NCI-H524 treated with DMSO at 0.1 percent for 48 hours (cell line): ENCODE measurements around the gene TNFAIP2.
A peak's percentile ranks its signal among the peaks of the same experiment; 100 is the strongest.

ENCODE experiments used
- DNase-seq: peaks from one replicate; lab custom pipeline; 2025; lab: John Stamatoyannopoulos, UW

Gene TNFAIP2

DNA sequence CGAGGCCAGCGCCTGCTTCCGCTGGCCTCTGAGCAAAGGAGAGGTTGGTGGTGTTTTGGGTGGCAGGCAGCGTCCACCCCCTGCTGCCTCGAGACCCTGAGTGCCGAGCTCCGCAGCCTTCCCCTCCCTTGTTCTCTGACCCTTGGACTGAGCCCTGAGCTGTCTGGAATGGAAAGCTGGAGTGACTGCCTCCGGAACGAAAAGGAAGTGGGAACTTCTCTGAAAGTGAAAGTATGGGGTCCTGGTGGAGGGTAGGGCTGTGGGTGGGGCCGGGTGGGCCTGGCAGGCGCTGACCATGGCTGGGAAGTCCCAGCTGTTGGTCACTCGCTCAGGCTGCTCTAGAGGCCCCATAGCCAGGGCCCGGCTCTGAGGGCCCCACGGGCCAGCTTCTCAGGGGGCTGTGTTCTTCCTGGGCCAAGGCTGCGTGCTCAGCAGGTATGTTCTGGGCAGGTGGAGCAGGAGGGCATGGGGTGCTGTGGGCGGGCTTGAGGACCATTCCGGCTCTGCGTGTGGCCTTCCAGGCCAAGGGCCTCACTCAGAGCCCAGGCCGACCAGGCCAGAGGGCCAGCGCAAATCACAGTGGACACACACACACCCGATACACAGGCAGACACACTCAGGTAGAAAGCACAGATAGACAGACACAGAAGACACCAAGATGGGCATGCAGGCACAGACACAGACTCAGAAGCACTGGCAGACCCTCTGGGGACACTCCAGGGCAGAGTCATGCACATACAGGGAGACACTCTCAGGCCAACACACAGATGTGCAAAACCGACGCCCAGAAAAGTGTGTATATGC is 28.7 kb upstream of the TNFAIP2 start, which contains the start of gene EXOC3L4:
Gene EXOC3L4 (plus strand): TSS at position 320 of the 804 bp plus-strand sequence. CDS start 5,495 bp downstream, outside the sequence.
- DNase-seq, result no peak

DNA sequence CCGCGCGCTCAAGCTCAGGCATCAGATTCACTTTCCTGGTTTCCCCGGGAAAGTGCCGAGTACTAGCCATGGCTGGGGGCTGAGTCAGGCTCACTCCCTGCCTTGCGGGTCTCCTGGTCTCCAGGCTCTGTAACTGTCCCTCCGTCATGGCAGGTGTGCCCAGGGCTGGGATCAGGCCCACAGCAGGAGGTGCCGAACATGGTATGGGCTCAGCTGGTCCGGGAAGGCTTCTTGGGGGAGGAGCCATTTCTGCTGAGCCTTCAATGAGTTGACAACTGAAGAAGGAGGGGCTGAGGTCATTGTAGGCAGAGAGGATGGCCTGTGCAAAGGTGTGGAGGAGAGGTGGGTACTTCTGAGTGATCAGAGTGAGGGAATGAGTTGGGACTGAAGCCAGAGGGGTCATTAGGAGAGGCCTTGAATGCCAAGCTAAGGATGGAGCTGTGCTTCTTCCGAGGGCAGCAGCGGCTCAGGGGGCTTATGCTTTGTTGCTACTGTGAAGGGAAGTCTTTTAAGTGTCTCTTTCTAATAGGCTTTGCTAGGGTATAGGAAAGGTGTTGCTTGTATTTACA is 28.0 kb upstream of the TNFAIP2 start:
- no peak for DNase-seq

DNA sequence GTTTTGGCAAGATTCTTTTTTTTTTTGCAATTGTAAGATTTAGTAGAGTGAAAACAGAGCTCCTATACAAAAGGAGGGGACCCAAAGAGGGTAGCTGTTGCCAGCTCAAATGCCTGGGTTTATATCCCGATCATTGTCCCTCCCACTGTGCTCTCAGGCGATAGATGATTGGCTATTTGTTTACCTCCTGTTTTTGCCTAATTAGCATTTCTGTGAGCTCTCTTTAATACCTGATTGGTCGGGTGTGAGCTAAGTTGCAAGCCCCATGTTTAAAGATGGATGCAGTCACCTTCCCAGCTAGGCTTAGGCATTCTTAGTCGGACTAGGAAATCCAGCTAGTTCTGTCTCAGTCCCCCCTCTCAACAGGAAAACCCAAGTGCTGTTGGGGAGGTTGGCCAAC is 26.9 kb upstream of the TNFAIP2 start:
- no peak for DNase-seq

DNA sequence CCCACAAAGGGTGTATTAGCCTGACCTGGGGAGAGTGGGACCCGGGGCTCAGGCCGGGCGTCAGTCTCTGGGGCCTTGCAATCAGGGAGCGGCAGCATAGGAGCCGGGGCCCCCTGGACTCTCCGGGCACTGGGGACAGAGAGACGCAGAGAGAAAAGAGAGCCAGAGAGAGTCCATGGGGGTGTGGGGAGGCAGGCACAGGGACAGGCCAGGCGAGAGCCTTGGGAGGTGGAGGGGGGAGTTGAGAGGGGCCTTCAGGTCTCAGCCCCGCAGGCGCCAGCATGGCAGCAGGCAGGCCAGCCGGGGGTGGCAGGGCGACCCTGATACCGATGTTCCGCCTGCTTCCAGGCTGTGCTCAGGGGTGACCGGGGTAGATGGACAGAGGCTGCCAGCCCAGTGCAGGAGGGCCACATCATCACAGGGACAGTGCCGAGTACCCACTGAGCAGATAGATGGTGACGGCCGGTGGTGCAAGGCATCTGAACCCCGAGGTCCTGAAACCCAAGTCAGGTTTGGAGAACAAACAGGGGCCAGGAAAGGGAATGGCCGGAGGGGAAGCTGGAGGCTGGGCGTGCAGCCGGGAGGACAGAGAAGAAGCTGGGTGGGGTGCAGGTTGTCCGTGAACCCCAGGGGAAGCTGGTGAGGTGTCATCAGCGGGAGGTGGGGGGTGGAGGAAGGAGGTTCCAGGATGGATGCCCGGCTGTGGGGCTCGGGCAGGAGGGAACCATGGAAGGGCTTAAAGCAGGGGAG is 25.8 kb upstream of the TNFAIP2 start:
- DNase-seq, result no peak

DNA sequence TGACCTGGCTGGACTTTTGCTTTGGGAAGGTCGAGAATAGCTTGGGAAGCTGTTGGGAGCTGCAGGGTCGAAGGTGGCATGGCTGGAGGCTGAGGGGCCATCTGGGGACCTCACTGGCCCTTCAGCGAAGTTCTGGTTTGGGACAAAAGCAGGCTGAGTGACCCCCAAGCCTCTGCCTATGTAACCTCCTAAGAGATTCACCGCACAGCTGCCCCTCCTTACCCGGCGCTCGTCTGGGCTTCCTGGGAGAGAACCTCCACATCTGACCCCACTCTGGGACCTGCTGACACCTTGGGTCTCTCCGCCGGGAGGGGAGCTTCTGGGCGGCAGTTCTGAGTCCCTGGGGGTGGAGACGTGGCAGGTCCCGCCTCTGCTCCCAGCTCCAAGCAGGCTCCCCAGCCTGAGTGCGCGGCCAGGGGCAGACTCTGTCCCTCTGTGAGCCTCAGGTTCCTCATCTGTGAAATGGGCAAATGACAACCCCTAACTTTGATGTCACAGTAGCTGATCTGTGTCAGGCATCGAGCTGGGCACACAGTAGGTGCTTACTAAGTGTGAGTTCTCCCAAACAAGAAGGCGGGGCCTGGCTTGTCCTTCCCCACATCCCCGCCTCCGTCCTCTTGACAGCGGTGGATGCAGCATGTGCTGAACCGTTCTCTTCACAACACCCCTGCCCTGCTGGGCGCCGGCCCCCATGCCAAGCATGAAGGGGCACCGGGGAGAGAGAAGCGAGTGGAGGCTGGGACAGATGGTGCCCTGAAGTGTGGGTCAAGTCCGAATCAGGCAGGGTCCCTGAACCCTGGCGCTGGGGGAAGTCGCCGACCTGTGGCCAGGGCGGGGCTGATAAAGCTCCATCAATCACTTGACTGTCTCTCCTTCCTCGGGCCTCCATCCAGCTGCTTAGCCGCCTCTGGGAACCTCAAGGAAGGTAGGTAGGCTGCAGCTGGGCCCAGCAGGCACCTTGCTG is 25.0 kb upstream of the TNFAIP2 start:
- no peak for DNase-seq

DNA sequence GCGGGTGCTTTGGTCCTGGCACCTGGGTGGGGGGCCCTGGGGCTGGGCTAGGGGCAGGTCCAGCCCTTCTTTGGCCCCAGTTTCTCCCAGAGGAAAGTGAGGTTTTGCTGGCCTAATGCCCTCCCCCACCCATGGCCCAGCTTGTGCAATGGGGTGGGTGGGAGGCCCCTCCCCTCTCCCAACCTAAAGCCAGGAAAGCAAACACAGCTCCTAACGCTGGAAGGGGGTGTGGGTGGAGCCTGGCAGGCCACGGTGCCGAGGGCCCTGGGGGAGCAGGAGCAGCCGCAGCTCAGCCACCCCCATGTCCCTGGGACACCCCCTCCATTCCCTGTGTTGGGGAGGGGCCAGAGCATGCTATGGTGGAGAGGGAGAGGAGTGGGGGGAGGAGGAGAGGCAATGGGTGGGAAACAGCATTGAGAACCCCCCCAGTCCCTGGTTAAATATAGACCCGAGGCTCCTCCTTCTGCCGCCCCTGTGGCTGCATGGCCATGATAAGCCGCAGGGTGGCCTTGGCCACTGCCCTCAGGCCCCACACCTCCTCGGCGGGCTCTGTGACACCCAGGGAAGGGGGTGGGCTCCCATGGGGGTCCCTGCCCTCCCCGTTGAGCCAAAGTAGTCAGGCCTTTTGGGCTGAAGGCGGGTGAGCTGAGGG is 24.1 kb upstream of the TNFAIP2 start:
- DNase-seq, result no peak

DNA sequence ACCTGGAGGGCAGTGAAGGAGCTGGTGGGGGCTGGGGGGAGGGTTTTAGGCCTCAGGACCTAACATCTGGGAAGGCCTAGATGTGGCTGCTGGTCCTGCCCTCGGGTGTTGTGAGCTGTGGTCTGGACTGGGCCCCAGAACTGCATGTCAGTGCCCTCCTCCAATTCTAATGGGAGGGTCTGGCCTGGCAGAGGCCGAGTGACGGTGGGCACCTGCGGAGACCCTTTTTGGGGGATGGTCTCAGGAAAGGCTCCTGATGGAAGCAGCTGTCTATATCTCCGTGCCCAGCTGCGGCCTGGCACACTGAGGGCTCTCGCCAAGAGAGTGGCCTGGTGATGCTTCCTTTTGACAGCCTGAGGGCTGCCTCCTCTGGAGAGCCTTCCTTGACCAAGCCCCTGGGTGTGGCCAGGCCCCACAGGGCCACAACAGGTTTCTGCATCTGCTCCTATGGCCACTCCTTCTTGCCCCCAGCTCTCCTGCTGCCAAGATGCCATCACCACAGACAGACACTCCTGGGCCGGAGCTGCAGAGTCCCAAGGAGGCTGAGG is 23.5 kb upstream of the TNFAIP2 start:
- no peak for DNase-seq

DNA sequence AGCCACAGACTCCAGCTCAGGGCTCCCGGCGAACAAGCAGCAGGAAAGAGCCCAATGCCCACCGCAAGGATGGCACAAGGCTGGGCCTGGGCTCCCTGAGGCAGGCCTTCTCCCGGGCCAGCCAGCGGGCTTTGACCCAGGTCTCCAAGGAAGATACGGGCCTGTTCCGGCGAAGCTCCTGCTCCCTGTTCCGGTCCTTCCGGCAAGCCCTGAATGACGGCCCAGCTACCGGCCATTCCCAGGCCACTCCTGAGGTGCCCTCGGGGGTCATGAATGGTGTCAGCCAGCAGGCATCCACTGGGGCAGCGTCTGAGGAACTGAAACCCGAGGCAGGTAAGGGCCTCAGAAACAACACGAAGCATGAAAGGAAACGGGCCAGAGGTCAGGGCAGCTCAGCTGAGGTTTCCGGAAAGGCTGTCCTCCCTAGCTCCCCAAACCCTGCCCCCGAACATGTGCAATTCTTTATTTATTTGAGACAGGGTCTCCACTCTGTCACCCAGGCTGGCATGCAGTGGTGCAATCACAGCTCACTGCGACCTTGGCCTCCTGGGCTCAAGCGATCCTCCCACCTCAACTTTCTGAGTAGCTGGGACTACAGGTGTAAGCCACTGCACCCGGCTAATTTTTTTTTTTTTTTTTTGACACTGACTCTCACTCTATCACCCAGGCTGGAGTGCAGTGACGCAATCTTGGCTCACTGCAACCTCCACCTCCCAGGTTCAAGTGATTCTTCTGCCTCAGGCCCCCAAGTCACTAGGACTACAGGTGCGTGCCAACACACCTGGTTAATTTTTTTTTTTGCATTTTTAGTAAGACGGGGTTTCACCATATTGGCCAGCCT is 22.8 kb upstream of the TNFAIP2 start:
- DNase-seq, result no peak

DNA sequence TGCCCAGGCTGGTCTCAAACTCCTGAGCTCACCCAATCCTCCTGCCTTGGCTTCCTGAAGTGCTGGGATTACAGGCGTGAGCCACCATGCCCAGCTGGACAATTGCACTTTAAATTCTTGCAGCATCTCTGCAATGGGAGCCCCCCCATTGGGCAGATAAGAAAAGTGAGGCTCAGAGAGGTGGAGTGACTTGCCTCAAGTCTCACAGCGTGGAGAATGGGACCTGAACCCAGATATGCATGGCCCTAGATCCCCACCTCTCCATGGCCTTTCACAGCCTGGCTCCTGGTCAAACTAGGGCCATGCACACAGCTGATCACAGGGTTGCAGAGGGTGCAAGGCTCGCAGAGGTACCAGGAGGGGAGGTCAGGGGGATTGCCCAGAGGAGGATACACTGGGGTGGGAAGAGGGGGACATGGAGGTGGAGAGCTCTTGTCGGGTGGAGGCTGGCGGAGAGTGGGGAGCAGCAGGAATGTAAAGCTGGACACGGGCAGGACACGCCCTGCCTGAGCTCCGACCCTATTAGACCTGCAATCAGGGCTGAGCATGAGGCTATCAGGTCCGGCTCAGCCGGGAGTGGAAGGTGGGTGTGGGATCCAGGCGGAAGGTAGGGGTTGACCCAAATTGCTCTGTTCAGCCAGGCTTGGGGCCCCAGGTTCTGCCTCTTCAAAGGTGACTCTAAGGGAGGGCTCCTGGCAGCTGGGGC is 21.9 kb upstream of the TNFAIP2 start:
- DNase-seq, result no peak

DNA sequence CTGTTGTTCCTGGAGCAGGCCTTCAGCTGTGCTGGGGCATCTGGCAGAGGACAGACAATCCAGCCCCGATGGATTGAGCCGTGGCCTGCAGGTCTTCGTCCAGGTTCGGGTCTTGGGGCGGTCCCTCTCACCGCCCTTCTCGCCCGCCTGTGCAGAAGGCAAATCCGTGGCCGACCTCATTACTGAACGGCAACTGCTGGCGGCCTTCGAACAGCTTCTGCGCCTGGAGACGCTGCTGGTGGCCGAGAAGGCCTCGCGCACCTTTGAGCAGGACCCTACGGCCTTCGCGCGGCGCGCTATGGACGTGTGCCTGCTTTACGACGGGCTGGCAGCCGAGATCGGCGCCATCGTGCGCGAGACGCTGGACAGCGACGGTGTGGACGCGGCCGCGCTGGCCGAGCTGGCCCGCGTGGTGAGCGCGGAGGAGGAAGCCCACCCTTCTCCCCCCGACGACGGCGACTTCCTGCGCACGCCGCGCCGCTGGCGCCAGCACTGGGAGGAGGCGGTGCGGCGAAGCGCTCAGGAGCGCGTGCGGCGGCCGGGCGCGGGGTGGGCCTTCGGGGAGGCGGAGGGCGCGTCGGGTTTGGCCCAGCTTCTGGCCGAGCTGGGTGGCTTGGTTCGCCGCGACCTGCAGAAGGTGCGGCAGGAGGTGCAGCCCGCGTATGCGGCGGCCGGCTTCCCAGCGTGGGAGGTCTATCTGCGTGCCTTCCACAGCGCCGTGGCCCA is 21.1 kb upstream of the TNFAIP2 start:
- no peak for DNase-seq

DNA sequence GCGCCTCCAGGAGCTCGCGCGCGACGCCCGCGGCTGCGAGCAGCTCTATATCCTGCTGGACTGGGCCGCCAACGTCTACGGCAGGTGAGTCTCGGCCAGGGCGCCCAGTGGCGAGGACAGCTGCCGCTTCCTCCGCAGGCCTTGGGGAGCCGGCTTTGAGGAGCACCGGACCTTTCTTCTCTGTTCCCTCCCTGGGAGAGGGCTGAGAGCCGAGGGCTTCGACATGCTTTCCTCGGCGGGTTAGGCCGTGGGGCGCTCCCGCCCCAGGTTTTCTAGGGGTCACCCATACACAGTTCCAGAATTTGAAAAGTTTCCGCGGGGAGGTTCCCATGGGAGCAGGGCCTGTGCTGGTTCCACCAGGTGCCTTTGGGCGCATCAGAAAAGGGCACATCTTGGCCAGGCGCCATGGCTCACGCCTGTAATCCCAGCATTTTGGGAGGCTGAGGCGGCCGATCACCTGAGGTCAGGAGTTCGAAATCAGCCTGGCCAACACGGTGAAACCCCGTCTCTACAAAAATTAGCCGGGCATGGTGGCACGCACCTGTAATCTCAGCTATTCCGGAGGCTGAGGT is 20.5 kb upstream of the TNFAIP2 start:
- no peak for DNase-seq

DNA sequence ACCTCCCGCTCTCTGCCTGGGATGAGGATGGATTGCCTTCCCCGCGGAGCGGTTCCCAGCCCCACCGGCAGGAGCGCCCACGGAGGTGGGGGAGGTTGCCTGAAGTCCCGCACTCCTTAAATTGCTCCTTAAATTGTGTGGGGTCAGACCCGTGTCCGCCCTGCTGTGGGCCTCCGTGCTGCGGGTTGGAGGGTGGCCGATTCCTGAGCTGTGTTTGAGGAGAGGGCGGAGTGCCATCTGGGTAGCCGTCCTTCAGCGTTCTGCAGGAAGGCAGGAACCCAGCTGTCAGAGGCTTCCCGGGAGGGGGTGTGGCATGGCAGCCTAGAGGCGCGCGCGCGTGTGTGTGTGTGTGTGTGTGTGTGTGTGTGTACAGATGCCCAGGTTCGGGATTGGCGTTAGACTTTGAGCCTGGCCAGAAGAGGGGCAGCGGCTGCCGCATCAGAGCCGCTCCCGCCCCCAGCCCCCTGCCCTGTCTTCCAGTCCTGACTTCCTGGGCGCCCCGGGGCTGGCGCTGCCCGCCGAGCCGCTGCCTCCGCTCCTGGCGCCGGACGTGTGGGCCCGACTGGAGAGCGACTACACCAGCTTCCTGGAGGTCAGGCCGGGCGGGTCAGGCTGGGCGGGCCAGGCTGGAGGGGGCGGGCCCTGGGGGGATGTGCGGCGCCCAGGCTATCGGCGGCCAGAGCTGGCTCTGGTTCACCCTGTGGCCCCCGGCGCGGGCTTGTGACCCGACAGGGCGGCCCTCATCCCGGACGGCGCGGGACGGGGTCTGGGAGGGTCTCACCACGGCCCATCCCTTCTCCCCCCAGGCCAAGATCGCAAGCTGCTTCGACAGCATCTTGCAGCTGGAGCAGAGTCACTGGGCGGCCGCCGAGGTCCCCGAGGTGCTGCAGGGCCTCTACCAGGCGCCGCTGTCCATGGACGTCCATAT is 19.5 kb upstream of the TNFAIP2 start:
- DNase-seq, result peak; percentile 84

DNA sequence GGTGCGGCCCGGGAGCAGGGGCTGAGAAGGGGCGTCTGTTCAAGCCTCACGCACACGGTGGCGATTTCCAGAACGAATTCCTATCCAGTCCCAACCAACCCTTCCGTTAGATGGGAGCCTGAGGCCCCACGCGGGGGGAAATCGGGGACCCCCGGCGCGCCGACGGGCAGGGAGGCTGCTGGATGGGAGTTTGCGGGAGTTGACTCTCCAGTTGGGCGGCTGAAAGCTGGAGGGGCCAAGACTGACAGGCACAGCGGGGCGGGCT is 18.9 kb upstream of the TNFAIP2 start:
- no peak for DNase-seq

DNA sequence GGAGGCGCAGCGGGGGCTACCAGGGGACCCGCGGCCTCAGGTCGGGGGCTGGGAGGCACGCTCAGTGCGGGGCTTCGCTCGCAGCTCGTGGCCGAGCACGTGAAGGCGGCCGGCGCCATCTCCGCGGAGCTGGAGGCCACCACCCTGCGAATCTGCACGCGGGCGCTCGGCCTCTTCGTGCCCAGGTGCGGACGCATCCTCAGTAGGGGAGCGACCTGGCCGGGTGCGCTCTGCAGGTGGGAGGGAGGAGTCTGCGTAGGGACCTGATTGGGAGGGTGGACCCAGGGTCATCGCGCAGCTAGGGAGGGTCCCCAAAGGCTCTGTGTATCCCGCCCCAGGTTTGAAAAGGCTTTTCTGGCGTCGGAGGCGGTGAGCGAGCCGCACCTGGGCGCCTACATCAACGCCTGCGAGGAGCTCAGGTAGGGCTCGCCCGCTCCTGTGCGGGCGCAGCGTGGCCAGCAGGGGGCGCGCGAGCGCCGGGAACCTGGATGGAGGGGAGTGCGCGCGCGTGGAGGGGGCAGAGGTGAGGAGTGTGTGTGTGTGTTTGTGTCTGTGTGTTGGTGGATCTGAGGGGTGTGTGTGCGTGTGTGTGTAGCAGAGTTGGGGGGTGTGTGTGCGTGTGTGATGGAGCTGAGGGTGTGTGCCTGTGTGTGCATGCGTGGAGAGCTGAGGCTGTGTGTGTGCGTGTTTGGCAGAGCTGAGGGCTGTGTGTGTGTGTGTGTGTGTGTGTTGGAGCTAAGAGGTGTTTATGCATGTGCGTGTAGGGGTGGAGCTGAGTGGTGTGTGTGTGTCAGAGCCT is 18.4 kb upstream of the TNFAIP2 start:
- DNase-seq, result no peak

DNA sequence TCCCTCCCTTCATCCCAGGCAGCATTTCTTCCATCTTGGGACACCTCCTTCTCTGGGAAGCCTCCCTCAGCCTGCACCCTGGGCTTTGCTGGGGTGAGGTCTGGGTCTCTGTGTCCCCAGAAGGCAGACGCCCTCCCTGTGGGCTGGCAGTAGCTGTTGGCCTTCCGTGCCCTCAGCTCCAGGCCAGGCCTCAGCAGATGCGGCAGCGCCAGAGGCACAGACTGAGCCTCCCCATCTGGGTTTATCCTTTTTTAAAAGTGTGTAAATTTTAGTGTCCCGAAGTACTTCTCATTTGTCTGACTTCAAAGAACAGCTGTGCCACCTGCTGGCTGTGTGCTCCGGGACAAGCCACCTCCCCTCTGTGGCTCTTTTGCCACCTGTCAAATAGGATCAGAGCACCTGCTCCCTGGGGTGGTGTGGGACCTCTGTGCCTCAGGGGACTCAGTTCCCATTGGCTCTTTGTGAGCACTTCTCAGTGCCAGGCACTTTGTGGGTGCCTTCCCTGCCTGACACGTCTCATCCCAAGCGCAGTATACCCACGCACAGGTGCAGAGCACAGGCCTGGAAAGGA is 17.6 kb upstream of the TNFAIP2 start:
- peak; percentile 95 for DNase-seq

DNA sequence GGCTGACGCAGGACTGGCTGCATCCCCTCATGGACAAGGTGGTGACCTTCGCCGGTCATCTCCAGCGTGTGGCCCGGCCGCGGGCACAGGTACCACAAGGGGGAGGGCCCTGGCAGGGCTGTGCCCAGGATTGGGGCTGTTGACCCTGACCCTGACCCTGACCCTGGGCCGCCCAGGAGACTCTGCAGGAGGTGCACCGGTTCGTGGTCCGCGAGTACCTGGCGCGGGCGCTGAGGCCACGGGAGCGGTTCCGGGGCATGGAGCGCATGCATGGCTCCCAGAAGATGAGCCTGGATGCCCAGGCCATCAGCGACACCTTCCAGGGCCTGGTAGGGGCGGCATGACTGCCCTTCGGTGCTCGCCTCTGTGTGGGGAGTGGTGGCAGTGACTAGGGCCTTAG is 15.8 kb upstream of the TNFAIP2 start:
- DNase-seq, result no peak
